SH-SY5Y (cell line): ENCODE measurements around the gene FARP2.

ENCODE experiments used
- GATA2 ChIP-seq: IDR thresholded peaks from 2 replicates; pipeline ENCODE4 v1.6.1; 2011; ENCODE audit warnings: mild to moderate bottlenecking, low read depth, low read length
- GATA3 ChIP-seq: IDR thresholded peaks from 2 replicates; pipeline ENCODE4 v1.6.1; 2011; ENCODE audit warnings: low read depth, mild to moderate bottlenecking, low read length, moderate library complexity

- no peak for TF ChIP-seq GATA3
- TF ChIP-seq GATA2 = no peak
Measured at GRCh38 chr2:241349941-241350340, 6.1 kb upstream of the FARP2 start.
